K562 (cell line): ENCODE results near the gene OSBPL3. TPM values are rescaled to one million over a fixed set of nuclear protein-coding genes. Genes with fewer than 3 reads are reported as not detected.

Experiments used
- ATAC-seq: fragments of 200-7000 bp; cut with Tn5 transposase; 3 replicates; pipeline ENCODE4 v1.9.1; 2020; ENCODE audit warnings: moderate library complexity
- BruUV-seq: library from RNA; stranded (reverse); fragments of 400-500 nt; replicated peaks from 2 replicates; lab custom pipeline; 2021; lab: Mats Ljungman, UMichigan
- CTCF ChIA-PET: fragments of 300-600 bp; formaldehyde crosslinking; extraction: SDS; loops from one replicate; lab custom pipeline; 2021; ENCODE audit warnings: low intra/inter-chr PET ratio; lab: Yijun Ruan, JAX
- POLR2A ChIA-PET: fragments of 300-600, 350-650 bp; sonication (Branson Sonifier 250); formaldehyde crosslinking; extraction: SDS; loops from one replicate; lab custom pipeline; 2021; ENCODE audit warnings: antibody characterized with exemption, inconsistent platforms; lab: Yijun Ruan, JAX
- DNase-seq, 4 experiments: peaks; one replicate each; pipeline versions ENCODE4 v3.0.0 to v3.0.0-alpha.2; 2011 to 2018; ENCODE audit warnings: low spot score in 3 of 4, mixed read lengths in 3 of 4; ENCODE audit errors: extremely low read depth in 1 of 4
- FAIRE-seq: peaks from 2 replicates; lab custom pipeline; 2011; peaks lifted over from hg19 to GRCh38; lab: Jason Lieb, UNC
- H2AFZ ChIP-seq: 2 replicates; pipeline ENCODE4 v1.6.0; 2011; ENCODE audit warnings: low read depth, low read length, control low read depth, inconsistent platforms
- H3K27ac ChIP-seq: fragments of 200-600 bp; 3 replicates; pipeline ENCODE4 v1.8.0; 2011; ENCODE audit warnings: low read depth, mild to moderate bottlenecking, control low read depth, inconsistent platforms, low read length, moderate library complexity, mixed read lengths; ENCODE audit errors: extremely low read depth
- H3K27me3 ChIP-seq, 2 experiments: fragments of 300-600 bp in 1 of 2; 2 replicates in 1 of 2; 3 replicates in 1 of 2; pipeline versions ENCODE4 v1.6.0 to v1.8.0; 2011; ENCODE audit warnings: inconsistent platforms in 2 of 2, low read length in 2 of 2, mild to moderate bottlenecking in 1 of 2, mixed read lengths in 1 of 2, moderate library complexity in 1 of 2; ENCODE audit not compliant: control insufficient read depth in 2 of 2, insufficient read depth in 2 of 2
- H3K36me3 ChIP-seq: fragments of 300-600 bp; 3 replicates; pipeline ENCODE4 v1.8.0; 2011; ENCODE audit warnings: mild to moderate bottlenecking, low read length, inconsistent platforms; ENCODE audit not compliant: control insufficient read depth, insufficient read depth
- H3K4me1 ChIP-seq, 2 experiments: fragments of 200-600 bp in 1 of 2; replicated peaks in 1 of 2; 2 replicates in 1 of 2; 3 replicates in 1 of 2; pipeline versions ENCODE4 v1.5.1 to v1.8.0; 2011; ENCODE audit warnings: inconsistent platforms in 2 of 2, low read length in 2 of 2, mild to moderate bottlenecking in 1 of 2, mixed read lengths in 1 of 2, moderate library complexity in 1 of 2; ENCODE audit not compliant: control insufficient read depth in 2 of 2, insufficient read depth in 2 of 2
- H3K4me2 ChIP-seq: 2 replicates; pipeline ENCODE4 v1.6.1; 2011; ENCODE audit warnings: low read length, control low read depth, inconsistent platforms, mixed read lengths; ENCODE audit not compliant: insufficient read depth
- H3K4me3 ChIP-seq: fragments of 200-600 bp; sonication (generic), shearing (Covaris generic); 2 replicates; pipeline ENCODE4 v1.5.1; 2016; ENCODE audit warnings: control low read depth, inconsistent platforms
- H3K79me2 ChIP-seq: fragments of 200-600 bp; 3 replicates; pipeline ENCODE4 v1.8.0; 2011; ENCODE audit warnings: low read length, inconsistent platforms; ENCODE audit not compliant: control insufficient read depth, insufficient read depth
- H3K9ac ChIP-seq, 2 experiments: 2 replicates each; pipeline versions ENCODE4 v1.6.0 to v1.6.1; 2011; ENCODE audit warnings: low read depth in 2 of 2, low read length in 2 of 2, control low read depth in 1 of 2, inconsistent platforms in 1 of 2, mild to moderate bottlenecking in 1 of 2, mixed read lengths in 1 of 2; ENCODE audit not compliant: insufficient read depth in 1 of 2
- H3K9me1 ChIP-seq: one replicate; pipeline ENCODE4 v1.6.0; 2011; ENCODE audit warnings: inconsistent platforms, mild to moderate bottlenecking, low read length, moderate library complexity; ENCODE audit not compliant: control insufficient read depth, insufficient read depth
- H3K9me3 ChIP-seq: replicated peaks from 2 replicates; pipeline ENCODE4 v1.5.1; 2011; ENCODE audit warnings: low read depth, low read length, inconsistent platforms; ENCODE audit not compliant: control insufficient read depth, insufficient read depth
- H4K20me1 ChIP-seq: replicated peaks from 2 replicates; pipeline ENCODE4 v1.6.1; 2011; ENCODE audit warnings: low read length, inconsistent platforms, mixed read lengths; ENCODE audit not compliant: control insufficient read depth, insufficient read depth
- BCOR ChIP-seq: fragments of 450-650 bp; IDR thresholded peaks from 2 replicates; pipeline ENCODE4 v1.6.1; 2016
- CCNT2 ChIP-seq: IDR thresholded peaks from 2 replicates; pipeline ENCODE4 v1.6.1; 2011; ENCODE audit warnings: borderline replicate concordance, low read depth, mild to moderate bottlenecking, moderate library complexity, mixed read lengths, low read length; ENCODE audit not compliant: insufficient read length; ENCODE audit errors: extremely low read depth
- CTCF ChIP-seq, 3 experiments: IDR thresholded peaks in 2 of 3; conservative IDR thresholded peaks in 1 of 3; 2 replicates each; pipeline ENCODE4 v1.5.1; 2011 to 2012; ENCODE audit warnings: low read length in 3 of 3, mild to moderate bottlenecking in 3 of 3, control low read depth in 2 of 3, improper control_type of control experiment in 1 of 3, inconsistent platforms in 1 of 3, low read depth in 1 of 3, mixed read lengths in 1 of 3, moderate library complexity in 1 of 3; ENCODE audit not compliant: insufficient read depth in 2 of 3
- ELF2 ChIP-seq: fragments of 250-450 bp; sonication (Bioruptor Pico); IDR thresholded peaks from 2 replicates; pipeline ENCODE4 v1.5.0; 2021; ENCODE audit warnings: mild to moderate bottlenecking
- MCM3 ChIP-seq: fragments of 450-650 bp; IDR thresholded peaks from 2 replicates; pipeline ENCODE4 v1.6.1; 2016
- MYNN ChIP-seq, 2 experiments: sonication (generic); formaldehyde crosslinking in 1 of 2; IDR thresholded peaks; 2 replicates each; pipeline versions ENCODE4 v1.5.0 to v1.6.1; 2016 to 2020; ENCODE audit warnings: antibody characterized with exemption in 1 of 2, missing genetic modification reagents in 1 of 2
- NONO ChIP-seq, 2 experiments: fragments of 200-400 bp in 1 of 2; fragments of 450-650 bp in 1 of 2; formaldehyde crosslinking in 1 of 2; IDR thresholded peaks; 2 replicates each; pipeline ENCODE4 v1.6.1; 2017; ENCODE audit warnings: low read depth in 2 of 2, mild to moderate bottlenecking in 2 of 2, moderate library complexity in 2 of 2, low read length in 1 of 2
- POLR2AphosphoS2 ChIP-seq: IDR thresholded peaks from 2 replicates; pipeline ENCODE4 v1.6.1; 2012; ENCODE audit warnings: low read length, improper control_type of control experiment
- POLR2G ChIP-seq: fragments of 200-400 bp; formaldehyde crosslinking; IDR thresholded peaks from 2 replicates; pipeline ENCODE4 v1.6.1; 2017; ENCODE audit warnings: low read depth, mild to moderate bottlenecking, antibody characterized with exemption, low read length, moderate library complexity
- TEAD1 ChIP-seq, 2 experiments: fragments of 450-650 bp in 1 of 2; sonication (generic) in 1 of 2; formaldehyde crosslinking; IDR thresholded peaks; 2 replicates each; pipeline versions ENCODE4 v1.4.0 to v1.8.0; 2020 to 2022; ENCODE audit warnings: mild to moderate bottlenecking in 2 of 2, missing genetic modification reagents in 1 of 2
- ZBTB9 ChIP-seq: fragments of 450-650 bp; formaldehyde crosslinking; IDR thresholded peaks from 2 replicates; pipeline ENCODE4 v1.4.0; 2020; ENCODE audit warnings: mild to moderate bottlenecking, moderate library complexity
- ZNF174 ChIP-seq: fragments of 250-450 bp; sonication (Bioruptor Pico); IDR thresholded peaks from 2 replicates; pipeline ENCODE4 v1.4.0; 2020; ENCODE audit warnings: mild to moderate bottlenecking
- ZNF311 ChIP-seq: fragments of 250-450 bp; sonication (Bioruptor Pico); IDR thresholded peaks from 2 replicates; pipeline ENCODE4 v1.4.0; 2020; ENCODE audit warnings: mild to moderate bottlenecking, moderate library complexity
- ZNF408 ChIP-seq: fragments of 250-450 bp; sonication (Bioruptor Pico); IDR thresholded peaks from 2 replicates; pipeline ENCODE4 v1.4.0; 2020; ENCODE audit warnings: low read depth, mild to moderate bottlenecking, moderate library complexity
- ZNF507 ChIP-seq: conservative IDR thresholded peaks from 2 replicates; pipeline ENCODE4 v1.6.1; 2017; ENCODE audit warnings: missing genetic modification characterization, missing compliant biosample characterization
- WGBS: fragments of 100-300 bp; shearing (Covaris generic); methylation state at CpG from one replicate; pipeline ENCODE4 v1.1.6; 2016; ENCODE audit warnings: low coverage, mixed read lengths; ENCODE audit not compliant: insufficient coverage; ENCODE audit errors: missing lambda C conversion rate; 5-methylcytosine and 5-hydroxymethylcytosine counted together
- in situ Hi-C: fragments of 300-500 bp; cut with MboI; formaldehyde crosslinking; loops from 4 replicates; pipeline ENCODE4 v1.15.0; 2018; ENCODE audit warnings: inconsistent platforms, mixed read lengths
- intact Hi-C: fragments of 100-400 bp; cut with micrococcal nuclease; formaldehyde crosslinking; loops from 2 replicates; pipeline ENCODE4 v1.14.2; 2022
- polyA plus RNA-seq, 8 experiments: library from polyadenylated mRNA; depleted of rRNA in 4 of 8; stranded (reverse) in 5 of 8; unstranded in 3 of 8; fragments of >200 nt; fragmentation: Nextera tagmentation in 2 of 8; fragmentation: Illumina TruSeq in 1 of 8; extraction: Ambion mirVana in 2 of 8; extraction: Trizol in 1 of 8; gene quantifications; 2 replicates each; pipeline versions ENCODE4 v1.2.1 to v1.2.3, GENCODE V29; 2011 to 2014; ENCODE audit warnings: inconsistent platforms in 1 of 8, missing spikeins in 1 of 8
- total RNA-seq, 7 experiments: library from RNA; depleted of rRNA in 6 of 7; stranded (reverse); fragments of >200 nt in 6 of 7; fragmentation: Illumina TruSeq in 2 of 7; extraction: Trizol in 2 of 7; gene quantifications; 2 replicates each; pipeline versions ENCODE4 v1.2.1 to v1.2.3, GENCODE V29; 2011 to 2021; ENCODE audit warnings: low replicate concordance in 1 of 7

OSBPL3 gene
- total and polyA plus RNA-seq, 9 of the 15 experiments (the other 6 are each of a cell fraction or from before 2014, with no cell fraction given): 4.8 to 37.2 (median 26.5) TPM

GRCh38 chr7:24816868-24817267 lies 163.1 kb downstream of the OSBPL3 start:
- ChIA-PET POLR2A (no interaction called here), CTCF (interaction anchor here (1.0 kb wide), 1 partner anchor 278 kb away, joined by 4 read pairs; no protein-coding TSS in a partner anchor)
- H3K4me2 ChIP-seq: no peak overlapping the region
- FAIRE-seq (no peak), DNase-seq (no peak), ATAC-seq (no peak)
- no peaks in the 10 kb centered on the region for H3K79me2 ChIP-seq
- no peaks in the 10 kb centered on the region for H3K27me3 ChIP-seq
- no peak overlapping the region for H3K27ac ChIP-seq
- no peaks in the 10 kb centered on the region for H3K9me1 ChIP-seq
- H3K36me3 ChIP-seq: peaks cover 72% of the 10 kb centered on the region
- no peaks in the 10 kb centered on the region for H3K9me3 ChIP-seq
- intact Hi-C loops (no loop called here), in situ Hi-C loops (loop anchor here (5.0 kb wide), 1 partner anchor 170 kb away; no protein-coding TSS in a partner anchor)
- 86% methylated on average over 3 of the region's 3 CpGs for whole genome bisulfite sequencing
- no peak for TF ChIP-seq NONO (IDR thresholded peaks at IDR 0.05; ENCODE audit: low read depth in 2 of 2, low read length in 1 of 2)
- TF ChIP-seq TEAD1 (CRISPR knock-in tag; IDR thresholded peaks at IDR 0.05): no peak
- no peak for TF ChIP-seq ELF2 (CRISPR knock-in tag)
- no peak for TF ChIP-seq MCM3
- no peak for TF ChIP-seq POLR2AphosphoS2
- TF ChIP-seq POLR2G: no peak
- TF ChIP-seq MYNN (IDR thresholded peaks at IDR 0.05): no peak
- no peak for TF ChIP-seq MYNN (CRISPR knock-in tag; IDR thresholded peaks at IDR 0.05)
- no peak for TF ChIP-seq CTCF (IDR thresholded peaks at IDR 0.05 in 2 of 3, conservative IDR thresholded peaks at IDR 0.05 in 1 of 3; ENCODE audit: insufficient read depth in 2 of 3, low read depth in 1 of 3, low read length in 3 of 3)
- TF ChIP-seq CCNT2: no peak
- no peak for TF ChIP-seq ZNF311 (CRISPR knock-in tag)
- TF ChIP-seq ZNF174 (CRISPR knock-in tag): no peak
- no peak for TF ChIP-seq BCOR
- TF ChIP-seq ZNF408 (CRISPR knock-in tag): no peak
- no peak for TF ChIP-seq ZBTB9 (CRISPR knock-in tag)
- TF ChIP-seq ZNF507 (tag): no peak
- H3K4me1 ChIP-seq: peaks cover 8 to 20% of the 10 kb centered on the region in 2 experiments; a peak in 4 of 5 replicates
- BruUV-seq: no TSS peak
- H3K9ac ChIP-seq: no peak overlapping the region
- H3K4me3 ChIP-seq: no peak overlapping the region
- H4K20me1 ChIP-seq: no peaks in the 10 kb centered on the region
- no peak overlapping the region for H2AFZ ChIP-seq
